GM21515 (cell line): Measurements from ENCODE around the gene PKMYT1.

Experiments
- ATAC-seq: cut with Tn5 transposase; IDR thresholded peaks from one replicate; pipeline ENCODE4 v1.9.1; 2021; ENCODE audit not compliant: unreplicated experiment

PKMYT1 gene

GRCh38 chr16:2974319-2975056, 5.8 kb downstream of the PKMYT1 start:
- ATAC-seq: no peak

DNA sequence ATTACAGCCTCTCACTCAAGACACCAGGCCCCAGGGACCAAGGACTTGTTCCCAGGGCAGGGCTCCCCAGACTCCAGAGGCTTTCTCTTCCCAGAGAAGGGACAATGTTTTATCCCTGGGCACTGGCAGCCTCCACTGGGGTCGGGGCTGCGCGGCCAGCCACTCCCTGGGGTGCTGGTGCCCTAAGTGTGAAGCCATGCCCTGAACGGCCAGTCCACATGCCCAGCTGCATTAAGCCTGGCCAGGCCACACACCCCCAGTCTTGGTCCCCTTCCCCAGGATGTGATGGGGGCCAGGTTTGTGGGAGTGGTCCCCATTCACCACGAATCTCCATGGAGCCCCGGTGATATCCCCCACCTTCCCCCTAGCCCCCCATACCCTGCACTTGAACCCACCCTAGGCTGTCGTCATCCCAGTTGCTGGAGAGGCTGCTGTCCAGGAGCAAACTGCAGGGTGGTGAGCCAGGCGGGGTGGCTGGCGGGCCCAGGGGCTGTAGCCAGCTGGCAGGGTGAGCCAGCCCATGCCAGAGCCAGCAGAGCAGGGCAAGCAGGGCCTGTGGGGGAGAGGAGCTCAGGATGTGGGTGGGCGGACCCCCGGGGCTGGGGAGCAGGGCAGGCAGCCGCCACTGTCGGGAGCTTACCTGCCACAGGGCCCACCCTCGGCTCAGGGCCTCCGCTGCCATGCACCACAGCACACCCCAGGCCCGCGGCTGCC, 6.5 kb downstream of the PKMYT1 start:
- no peak for ATAC-seq

GRCh38 chr16:2973093-2973492, 7.2 kb downstream of the PKMYT1 start:
- no peak for ATAC-seq

DNA sequence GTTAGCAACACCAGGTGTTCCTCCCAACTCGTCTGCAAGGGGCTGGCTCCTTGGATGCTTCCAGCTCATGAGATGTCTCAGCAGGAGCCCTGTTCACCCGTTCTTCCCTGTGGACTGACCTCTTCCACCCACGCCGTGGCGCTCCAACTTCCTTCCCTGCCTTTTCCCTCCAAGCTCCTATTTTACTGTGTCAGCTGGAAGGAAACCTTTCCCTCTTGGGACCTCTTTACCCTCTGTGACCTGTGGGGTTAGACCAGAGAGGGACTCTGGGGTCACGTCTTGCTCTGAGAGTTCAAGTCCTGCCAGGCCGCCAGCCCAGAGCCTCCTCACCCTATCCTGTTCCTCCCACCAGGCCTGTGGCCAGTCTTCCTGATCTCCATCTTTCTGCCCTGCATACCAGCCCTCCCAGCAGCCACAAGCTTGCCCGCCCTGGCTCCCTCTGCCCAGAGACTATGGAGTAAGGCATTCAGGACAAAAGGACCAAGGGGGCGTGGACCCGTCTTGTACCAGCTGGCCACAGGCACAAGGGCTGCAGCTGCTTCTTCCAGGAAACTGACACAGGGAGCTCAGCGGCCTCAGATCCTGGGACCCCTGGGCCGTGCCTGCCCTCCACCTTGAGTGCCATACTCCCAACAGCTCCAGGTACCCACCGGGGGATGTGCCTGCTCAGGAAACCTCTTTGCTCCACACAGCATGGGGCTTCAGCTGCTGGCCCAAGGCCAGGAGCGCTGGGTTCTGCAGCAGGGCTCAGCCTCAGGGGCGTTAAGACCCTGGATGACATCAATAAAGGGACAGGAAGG, 8.1 kb downstream of the PKMYT1 start:
- ATAC-seq: no peak

GRCh38 chr16:2971134-2971984, 8.9 kb downstream of the PKMYT1 start:
- no peak for ATAC-seq

GRCh38 chr16:2970563-2970962, 9.7 kb downstream of the PKMYT1 start:
- no peak for ATAC-seq

GRCh38 chr16:2969545-2970521, 10.4 kb downstream of the PKMYT1 start:
- peak; percentile 3 for ATAC-seq

DNA sequence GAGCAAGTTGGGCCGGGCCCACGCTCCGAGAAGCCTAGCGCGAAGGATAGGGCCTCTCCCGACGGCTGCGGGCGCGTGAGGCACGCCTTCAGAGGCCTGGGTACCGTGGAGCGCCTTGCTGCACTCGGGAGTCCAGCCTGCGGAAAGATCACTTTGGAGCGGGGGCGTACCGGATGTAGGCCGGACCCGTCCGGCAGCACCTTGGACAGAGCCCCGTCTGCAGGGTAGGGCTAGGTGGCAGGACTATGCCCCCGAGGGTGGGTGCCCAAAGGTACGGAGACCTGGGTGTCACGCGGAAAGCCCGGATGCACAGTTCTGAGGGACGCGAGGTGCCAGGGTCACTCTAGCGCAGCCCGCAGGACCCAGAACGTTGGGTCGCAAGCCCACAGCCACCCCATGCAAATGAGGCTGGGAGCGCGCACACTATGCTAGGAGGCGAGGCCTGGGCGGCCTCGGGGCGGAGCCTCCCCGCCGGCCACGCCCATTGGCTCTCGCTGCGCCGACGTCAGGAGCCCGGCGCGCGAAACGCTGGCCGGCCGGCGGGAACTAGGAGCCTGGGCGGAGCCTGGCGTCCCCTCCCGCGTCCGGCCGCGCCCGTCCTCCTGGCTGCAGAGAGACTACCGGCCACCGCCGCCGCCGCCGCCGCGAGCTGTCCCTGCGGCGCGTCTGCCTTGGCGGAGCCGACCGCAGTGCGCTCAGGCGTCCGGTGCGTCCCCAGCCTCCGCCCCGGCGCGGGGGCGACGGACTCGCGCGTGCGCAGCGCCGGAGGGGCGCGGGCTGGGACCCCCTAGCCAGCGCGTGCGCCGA, 11.3 kb downstream of the PKMYT1 start, which contains the start of gene PAQR4:
Gene PAQR4, plus strand, starts transcription at position 611 of the 807 bp plus-strand sequence. CDS start 327 bp downstream, outside the sequence.
- ATAC-seq: peak; percentile 62

DNA sequence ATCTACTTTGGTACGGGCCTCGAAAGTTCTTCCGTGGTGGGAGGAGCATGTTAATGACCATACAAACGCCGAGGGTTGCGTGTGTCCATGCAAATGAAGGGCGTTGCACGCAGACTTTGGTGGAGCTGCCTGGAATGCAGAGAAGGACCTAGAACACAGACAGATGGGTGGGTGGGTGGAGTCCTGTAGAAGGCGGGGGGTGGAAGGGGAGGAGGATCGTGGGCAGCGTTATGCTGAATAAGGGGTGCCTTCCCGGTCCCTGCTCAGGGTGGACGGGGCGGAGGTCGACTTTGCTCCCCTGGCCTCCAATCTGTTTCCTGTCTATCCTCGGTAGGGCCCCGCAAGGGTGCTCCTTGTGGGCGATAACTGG, 11.9 kb downstream of the PKMYT1 start:
- ATAC-seq: no peak

DNA sequence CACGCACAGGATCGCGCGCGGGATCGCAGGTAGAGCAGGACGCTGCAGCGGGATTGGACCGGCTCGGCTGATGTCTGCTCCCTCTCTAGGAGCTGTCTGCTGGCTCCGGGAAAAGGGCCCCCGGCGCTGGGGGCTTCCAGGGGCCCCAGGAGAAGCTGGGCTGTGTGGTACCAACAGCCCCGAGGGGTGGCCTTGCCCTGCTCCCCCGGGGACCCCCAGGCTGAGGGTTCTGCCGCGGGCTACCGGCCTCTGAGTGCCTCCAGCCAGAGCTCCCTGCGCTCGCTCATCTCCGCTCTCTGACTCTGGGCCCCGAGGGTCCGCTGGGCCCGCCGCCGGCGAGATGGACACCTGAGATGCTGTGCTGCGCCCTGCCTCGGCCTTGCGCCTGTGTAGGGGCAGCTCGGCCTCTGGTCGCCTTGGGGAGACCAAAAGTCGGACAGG, 12.5 kb downstream of the PKMYT1 start:
- ATAC-seq: no peak

DNA sequence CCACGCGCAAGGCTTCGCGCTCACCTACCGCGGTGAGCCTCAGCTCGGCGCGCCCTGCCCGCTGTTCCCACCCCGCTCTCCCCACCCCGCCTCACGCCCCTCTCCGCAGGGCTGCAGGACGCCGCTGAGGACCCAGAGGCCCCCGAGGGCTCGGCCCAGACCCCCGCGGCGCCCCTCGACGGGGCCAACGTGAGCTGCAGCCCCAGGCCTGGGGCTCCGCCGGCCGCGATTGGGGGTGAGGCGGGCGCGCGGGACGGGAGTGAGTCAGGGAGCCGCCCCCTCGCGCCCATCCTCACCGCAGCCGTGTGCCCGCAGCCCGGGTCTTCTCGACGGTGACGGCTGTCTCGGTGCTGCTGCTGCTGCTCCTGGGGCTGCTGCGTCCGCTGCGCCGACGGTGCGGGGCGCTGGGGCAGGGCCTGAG, 13.0 kb downstream of the PKMYT1 start:
- ATAC-seq: no peak

DNA sequence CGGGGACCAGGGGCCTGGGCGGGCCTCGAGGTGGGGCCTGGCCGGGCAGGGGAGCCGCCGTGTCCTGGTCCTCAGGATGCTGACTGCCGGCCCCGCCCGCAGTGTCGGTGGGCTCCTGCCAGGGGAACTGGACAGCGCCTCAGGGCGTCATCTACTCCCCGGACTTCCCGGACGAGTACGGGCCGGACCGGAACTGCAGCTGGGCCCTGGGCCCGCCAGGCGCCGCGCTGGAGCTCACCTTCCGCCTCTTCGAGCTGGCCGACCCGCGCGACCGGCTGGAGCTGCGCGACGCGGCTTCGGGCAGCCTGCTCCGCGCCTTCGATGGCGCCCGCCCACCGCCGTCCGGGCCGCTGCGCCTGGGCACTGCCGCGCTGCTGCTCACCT, 13.4 kb downstream of the PKMYT1 start:
- ATAC-seq: no peak

GRCh38 chr16:2966043-2966807, 14.0 kb downstream of the PKMYT1 start:
- no peak for ATAC-seq

GRCh38 chr16:2964475-2965336, 15.5 kb downstream of the PKMYT1 start:
- no peak for ATAC-seq

- ATAC-seq: no peak
Observed at GRCh38 chr16:2963723-2964474, 16.3 kb downstream of the PKMYT1 start, which contains the start of gene KREMEN2. Gene KREMEN2 (plus strand): TSS chr16:2964275. CDS start chr16:2964521, 246 bp downstream.

- ATAC-seq: no peak
Observed at GRCh38 chr16:2963074-2963722, 17.0 kb downstream of the PKMYT1 start.
